ENCODE results near the gene CHERP.
"Not testable (repeated sequence)": the region's sequence is repeated elsewhere in the genome, so short reads cannot be mapped to it uniquely, and the experiment has no call there.

CHERP gene

DNA sequence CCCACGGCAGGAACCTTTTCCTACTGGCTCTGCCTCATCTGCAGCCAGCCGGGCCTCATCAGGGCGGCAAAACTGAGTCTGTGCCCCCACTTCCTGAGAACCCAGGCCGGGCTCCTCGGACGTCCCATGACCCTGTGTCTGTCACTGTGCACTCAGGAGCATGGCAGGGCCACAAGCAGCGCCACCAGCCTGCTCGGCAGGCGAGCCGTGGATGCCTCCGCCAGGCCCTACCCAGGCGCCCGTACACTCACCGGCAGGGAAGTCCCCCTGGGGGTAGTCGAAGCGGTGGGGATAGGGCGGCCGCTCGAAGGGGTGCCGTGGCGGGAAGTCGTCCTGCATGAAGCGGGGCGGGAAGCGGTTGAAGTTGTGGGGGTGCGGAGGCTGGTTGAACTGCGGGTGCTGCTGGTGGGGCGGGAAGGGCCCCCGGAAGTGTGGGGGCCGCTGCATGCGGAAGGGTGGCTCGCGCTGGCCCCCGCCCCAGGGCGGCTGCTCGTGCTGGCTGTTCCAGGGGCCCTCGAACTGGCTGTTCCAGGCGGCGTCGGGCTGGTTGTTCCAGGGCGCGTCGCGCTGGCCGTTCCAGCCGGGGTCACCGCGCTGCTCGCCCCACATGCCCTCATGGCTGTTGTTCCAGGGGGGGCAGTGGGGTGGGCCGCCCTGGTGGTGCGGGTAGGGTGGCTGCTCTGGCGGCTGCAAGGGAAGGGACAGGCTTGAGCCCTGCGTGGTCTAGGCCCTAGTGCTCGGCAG lies 17.1 kb downstream of the CHERP start:
- no peak for DNase-seq (ENCODE audit: low read depth)
- no peak overlapping the region for H3K4me3 ChIP-seq (ENCODE audit: low read depth, low read length)

DNA sequence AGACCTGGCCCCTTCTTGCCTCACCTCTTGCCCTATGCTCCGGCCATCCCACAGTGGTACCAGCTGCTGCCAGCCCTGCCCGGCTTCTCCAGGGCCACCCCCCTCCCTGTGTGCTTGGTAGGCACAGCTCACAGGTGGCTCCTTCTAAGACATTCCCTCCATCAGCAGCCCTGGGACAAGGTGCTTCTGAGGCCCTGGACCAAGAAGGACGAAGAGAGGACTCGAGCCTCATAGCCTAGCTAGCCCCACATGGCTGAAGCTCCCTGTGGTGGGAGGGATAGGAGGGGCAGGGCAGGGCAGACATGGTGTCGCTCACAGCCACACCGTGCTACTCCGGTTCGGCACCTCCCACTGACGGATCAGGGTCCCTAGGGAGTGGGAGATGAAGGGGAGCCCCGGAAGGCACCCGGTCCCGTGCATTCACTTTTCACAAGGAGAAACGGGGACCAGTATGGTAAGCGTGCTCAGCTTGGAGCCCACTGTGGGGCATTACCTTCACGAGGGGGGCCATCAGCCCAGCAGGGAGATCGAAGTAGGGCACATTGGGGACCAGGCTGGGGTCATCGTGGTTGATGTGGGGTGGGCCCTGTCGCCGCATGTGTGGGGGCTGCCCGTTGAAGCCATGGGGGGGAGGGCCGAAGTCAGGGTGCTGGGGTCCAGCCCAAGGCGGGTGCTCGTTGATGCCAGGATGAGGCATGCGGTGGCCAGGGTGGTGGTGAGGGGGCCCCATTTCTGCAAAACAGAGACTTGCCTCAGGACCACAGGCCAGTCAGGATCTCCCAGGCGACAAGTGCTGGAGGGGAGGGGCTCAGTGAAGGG lies 19.5 kb downstream of the CHERP start:
- no peak overlapping the region for H3K4me3 ChIP-seq (ENCODE audit: low read depth, low read length)

DNA sequence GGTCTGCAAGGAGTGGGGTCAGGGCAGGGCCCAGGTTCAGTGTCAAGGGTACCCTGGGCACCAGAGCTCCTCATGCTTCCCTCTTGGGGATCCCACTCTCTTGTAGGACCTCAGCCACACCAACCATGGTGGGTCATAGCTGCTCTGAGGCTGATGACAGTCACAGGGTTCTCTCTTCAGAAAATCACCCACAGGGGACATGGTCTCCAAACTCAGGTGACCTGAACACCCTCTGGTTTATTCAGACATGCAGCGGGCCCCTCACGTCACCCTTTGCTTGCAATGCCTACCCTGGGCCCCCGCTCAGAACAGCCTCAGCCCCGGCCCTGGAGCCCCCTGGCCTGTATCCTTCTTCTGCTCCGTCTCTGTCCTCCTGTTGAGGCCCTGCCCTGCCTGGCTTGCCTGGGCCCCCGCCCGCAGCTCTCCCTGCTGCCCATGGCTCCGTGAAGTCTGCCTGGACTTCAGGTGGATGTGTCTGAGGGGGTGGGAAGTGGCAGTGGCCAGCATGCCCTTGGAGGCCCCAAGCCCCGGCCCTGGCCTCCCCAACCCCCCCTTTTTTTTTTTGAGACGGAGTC lies 20.4 kb downstream of the CHERP start:
- DNase-seq (ENCODE audit: low read depth) = no peak
- no peak overlapping the region for H3K4me3 ChIP-seq (ENCODE audit: low read depth, low read length)

More for the DNA sequence above, 19.5 kb downstream of the CHERP start:
- DNase-seq (ENCODE audit: low read depth) = no peak

DNA sequence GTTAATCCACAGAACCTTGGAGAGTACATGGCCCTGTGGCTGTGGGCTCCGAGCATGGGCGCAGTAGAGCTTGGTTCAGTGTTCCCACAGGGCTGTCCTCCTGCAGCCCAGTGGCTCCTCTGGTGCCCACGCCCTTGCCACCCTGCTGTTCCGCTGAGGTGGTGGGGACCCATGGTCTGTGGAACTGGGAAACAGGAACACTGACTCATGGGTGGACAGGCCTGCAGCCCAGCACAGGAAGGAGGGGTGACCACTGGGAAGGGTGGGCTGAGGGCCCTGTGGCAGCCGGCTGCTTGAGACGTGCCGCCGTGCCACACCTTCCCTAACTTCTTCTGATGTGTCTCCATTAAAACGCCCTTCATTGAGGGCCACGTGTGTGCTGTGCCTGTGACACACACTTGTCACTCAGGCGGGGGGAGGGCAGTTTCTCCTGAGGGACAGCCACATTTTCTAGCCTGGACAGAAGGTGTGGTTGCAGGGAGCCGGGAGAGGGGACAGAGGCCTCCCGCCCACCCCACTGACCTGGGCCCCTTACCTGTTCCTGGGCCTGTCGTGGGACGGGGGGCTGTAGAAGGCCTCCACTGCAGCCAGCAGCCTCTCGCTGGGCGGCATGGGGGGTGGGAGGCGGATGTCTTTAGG lies 21.1 kb downstream of the CHERP start:
- no peak for DNase-seq (ENCODE audit: low read depth)
- H3K4me3 ChIP-seq (ENCODE audit: low read depth, low read length) = no peak overlapping the region

DNA sequence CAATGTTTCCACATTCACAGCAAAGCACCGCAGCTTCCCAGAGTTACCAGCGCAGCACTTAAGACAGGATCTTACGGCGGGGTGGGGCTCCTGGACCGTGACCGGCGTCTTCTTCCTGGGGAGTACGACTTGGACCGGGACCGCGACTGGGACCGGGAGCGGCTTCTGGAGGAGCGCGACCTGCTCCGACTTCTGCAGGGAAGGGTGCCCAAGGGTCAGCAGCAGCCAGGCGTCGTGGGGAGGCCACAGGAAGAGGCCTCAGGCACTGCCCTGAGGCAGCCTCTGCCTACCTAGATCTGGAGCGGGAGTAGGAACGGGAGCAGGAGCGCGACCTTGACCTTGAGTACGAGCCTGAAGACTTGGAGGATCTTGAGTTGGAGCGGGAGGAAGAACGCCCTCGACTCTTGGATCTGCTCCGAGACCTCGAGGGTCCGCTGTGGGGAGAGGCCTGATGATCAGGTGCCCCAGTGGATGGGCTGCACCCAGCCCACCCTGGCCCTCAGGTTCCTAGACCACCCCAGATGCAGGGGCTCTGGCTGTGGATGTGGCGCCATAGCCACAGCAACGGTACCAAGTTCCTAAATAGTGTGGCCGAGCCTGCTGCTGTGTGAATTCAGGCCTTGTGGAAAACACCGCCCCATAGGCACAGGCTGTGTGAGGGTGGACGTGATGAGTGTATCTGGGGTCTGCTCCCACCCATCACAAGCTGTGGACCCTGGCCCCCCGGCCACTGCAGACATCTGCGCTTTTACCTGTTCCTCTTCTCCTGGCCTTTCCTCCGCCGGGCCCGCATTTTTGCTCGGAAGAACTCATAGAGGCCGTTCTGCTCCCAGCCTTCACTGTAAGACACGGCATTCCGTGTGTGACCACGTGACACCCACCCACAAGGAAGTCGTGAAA lies 21.9 kb downstream of the CHERP start:
- H3K4me3 ChIP-seq (ENCODE audit: low read depth, low read length) = no peak overlapping the region
- no peak for DNase-seq (ENCODE audit: low read depth)

- DNase-seq (ENCODE audit: low read depth) = no peak
- H3K4me3 ChIP-seq (ENCODE audit: low read depth, low read length) = no peak overlapping the region
Observed at GRCh38 chr19:16519230-16519687, 23.0 kb downstream of the CHERP start.

DNA sequence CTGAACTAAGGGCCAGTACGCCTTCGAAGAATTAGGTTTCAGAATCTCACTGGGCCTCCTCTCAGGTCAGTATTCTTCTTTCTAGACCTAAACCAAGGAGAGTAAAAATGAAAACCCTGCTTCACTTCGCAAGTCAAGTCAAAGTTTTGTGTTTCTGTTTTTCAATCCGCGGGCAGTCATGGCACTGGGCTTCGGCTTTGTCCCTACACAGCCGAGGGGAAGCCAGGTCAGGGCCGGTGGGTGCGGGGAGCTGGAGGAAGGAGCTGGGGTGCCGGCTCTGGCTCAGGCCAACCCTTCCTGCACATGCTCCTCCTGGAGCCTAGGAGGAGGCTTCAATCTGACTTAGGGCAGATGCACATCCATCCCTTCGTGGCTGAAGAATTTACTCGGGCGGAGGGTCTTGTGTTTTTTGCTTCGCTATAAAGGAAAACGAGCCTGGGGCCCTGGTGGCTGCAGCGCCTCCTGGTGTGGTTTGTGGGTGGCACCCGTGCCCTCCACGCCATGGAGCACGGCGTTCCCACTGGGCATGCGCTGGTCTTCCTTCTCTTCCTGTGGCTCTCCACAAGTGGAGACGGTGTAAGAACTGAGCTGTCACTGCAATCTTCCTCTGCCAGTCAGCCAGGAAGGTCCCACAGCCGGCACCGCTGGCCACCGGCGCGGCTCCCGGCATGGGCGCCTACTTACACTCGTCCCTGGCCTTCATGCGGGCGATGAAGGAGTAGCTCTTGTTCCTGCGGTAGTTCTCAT lies 23.6 kb downstream of the CHERP start:
- H3K4me3 ChIP-seq (ENCODE audit: low read depth, low read length) = no peak overlapping the region
- DNase-seq (ENCODE audit: low read depth) = no peak

- DNase-seq (ENCODE audit: low read depth) = no peak
- H3K4me3 ChIP-seq (ENCODE audit: low read depth, low read length) = no peak overlapping the region
Observed at GRCh38 chr19:16518061-16518460, 24.2 kb downstream of the CHERP start.

DNA sequence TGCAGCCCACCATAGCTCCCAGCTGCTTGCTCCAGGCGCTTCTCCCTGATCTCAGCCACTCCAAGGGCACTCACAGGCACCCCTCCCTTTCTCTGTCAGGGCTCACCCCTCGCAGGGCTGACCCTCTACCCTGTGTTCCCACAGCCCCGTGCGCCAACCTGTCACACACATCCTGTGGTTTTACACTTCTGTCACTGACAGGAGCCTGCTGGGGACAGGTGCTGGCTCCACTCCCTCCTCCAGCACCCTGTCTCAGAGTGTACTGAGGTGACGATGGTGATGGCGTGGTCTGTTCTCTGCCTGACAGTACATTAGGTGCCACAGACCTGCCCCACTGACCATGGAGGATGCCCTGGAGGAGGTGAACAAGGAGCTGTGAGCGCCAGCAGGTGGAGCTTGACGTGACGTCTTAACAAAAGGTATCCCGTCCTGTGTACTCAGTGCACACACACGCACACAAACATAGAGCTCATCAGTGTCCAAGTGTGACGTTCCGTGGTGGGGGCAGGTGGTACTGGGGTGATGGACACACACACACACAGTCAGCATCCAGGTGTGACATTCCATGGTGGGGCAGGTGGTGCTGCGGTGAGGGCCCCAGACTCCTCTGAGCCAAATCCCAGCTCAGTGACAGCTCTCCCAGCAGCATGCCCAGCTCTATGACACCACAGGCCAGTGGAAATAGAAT lies 25.2 kb downstream of the CHERP start:
- DNase-seq (ENCODE audit: low read depth) = no peak
- H3K4me3 ChIP-seq (ENCODE audit: low read depth, low read length) = no peak overlapping the region

DNA sequence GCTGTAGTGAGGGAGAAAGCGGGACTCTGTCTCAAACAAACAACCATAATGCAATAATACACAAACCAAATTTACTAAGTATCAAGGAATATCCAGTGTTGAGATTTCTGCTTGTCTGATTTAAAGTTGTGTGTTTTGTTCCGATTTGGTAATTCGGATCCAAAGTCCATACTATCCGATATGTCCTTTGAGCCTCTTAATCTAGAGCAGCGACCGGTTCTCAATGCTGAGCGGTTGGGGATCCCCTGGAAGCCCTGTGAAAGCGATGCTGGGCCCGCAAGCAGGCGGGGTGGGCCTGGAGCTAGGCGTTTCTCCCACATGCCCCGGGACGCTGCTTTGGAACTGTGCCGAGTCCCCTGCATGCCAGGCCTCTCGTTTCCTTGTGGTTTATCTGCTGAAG lies 25.9 kb downstream of the CHERP start:
- no peak for DNase-seq (ENCODE audit: low read depth)
- no peak overlapping the region for H3K4me3 ChIP-seq (ENCODE audit: low read depth, low read length)

- DNase-seq (ENCODE audit: low read depth) = no peak
- H3K4me3 ChIP-seq (ENCODE audit: low read depth, low read length) = no peak overlapping the region
Observed at GRCh38 chr19:16514383-16515019, 27.7 kb downstream of the CHERP start.

- not testable (repeated sequence) for H3K4me3 ChIP-seq (ENCODE audit: low read depth, low read length); DNase-seq (ENCODE audit: low read depth)
Observed at GRCh38 chr19:16512611-16513010, 29.6 kb downstream of the CHERP start.

GRCh38 chr19:16509141-16510061 lies 32.8 kb downstream of the CHERP start:
- no peak overlapping the region for H3K4me3 ChIP-seq (ENCODE audit: low read depth, low read length)
- no peak for DNase-seq (ENCODE audit: low read depth)

- DNase-seq (ENCODE audit: low read depth) = no peak
- no peak overlapping the region for H3K4me3 ChIP-seq (ENCODE audit: low read depth, low read length)
Observed at GRCh38 chr19:16508546-16508945, 33.7 kb downstream of the CHERP start.

DNA sequence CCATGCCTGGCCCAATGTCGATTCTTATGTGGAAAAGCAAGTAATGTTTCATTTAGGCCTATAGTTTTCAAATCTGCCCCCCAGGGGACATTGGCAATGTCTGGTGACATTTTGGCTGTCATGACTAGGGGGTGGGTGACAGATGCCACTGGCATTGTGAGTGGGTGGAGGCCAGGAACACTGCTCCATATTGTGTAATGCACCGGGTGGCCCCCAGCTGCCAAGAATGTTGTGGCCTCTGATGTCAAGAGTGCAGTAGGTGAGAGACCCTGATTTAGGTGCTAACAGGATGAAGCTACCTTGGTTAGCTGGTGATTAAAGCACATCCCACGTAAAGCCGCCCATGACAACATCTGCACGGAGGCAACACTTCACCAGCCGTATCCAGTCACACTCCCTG lies 35.3 kb downstream of the CHERP start:
- no peak for DNase-seq (ENCODE audit: low read depth)
- no peak overlapping the region for H3K4me3 ChIP-seq (ENCODE audit: low read depth, low read length)

GRCh38 chr19:16506161-16506560 lies 36.1 kb downstream of the CHERP start:
- not testable (repeated sequence) for DNase-seq (ENCODE audit: low read depth); H3K4me3 ChIP-seq (ENCODE audit: low read depth, low read length)

Measured in skeletal muscle cell (primary cell).